ENCODE measurements around the gene MYL4. TPM values are rescaled to one million over a fixed set of nuclear protein-coding genes. Genes with fewer than 3 reads are reported as not detected.
"Not testable (repeated sequence)": the region's sequence is repeated elsewhere in the genome, so short reads cannot be mapped to it uniquely, and the experiment has no call there.

MYL4 gene
- total RNA-seq, 1 donor from 2014 or later = 133 TPM

DNA sequence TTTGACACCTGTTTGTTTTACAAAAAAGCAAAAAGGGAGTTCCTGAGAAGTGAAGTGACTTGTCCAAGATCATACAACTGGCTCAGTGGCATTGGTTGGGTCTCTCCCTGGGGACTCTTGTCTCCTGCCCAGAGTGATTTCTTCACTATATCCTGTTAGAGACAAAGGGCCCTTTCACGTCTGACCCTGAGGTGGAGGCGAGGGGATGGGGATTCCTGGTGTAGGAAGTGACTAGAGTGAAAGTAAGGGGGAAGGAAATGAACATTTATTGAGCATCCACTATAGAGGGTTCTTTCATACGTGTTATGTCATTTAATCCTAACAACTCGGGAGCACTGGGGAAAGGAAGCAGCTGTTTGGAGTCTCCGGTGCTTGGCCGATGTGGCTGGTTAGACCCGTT, 53.4 kb downstream of the MYL4 start:
- intact Hi-C loops (cut with micrococcal nuclease) = no loop called here
- DNase-seq (no peak), ATAC-seq (no peak)

DNA sequence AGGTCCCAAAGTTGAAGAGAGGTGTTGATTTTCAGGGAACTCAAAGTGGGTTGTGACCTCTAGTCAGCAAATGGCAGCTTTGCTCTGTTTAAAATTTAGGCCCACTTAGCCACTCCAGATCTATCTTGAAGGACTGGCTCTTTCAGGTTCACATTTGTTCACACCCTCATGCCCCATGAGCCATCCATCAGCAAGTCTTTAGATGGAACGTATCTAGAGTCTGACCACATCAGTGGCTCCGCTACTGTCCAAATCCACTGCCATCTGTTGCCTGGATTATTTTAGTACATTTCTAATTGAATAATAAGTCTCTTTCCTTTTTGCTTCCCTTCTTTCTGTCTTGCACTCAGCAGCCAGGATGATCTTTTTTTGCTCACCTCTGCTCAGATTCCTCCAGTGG, 55.0 kb downstream of the MYL4 start:
- DNase-seq = no peak
- ATAC-seq = no peak
- intact Hi-C loops (cut with micrococcal nuclease) = no loop called here

DNA sequence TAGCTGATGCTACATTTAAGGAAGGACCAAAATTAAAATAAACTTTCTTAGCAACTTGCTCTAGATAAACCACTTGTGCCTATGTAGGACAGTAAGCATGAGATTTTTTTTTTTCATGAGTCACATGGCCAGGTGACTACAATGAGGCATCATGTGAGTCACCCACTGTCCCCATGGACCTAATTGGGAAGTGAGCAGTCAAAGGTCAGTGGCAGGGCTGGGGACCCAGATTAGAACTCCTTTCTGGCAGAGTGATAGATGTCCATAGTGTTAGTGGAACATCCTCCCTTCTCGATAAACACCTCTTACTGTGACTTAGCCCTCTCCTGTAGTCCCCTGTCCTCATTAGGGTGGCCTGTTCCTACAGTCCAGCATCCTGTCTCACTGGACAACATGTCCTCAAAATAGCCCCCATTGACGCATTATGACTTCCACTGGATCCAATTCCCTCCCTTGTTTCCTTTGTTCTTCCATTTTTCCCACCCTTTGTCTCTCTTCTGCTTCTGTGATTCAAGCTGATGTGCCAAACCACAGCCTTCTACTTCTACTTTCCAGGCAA, 56.9 kb downstream of the MYL4 start:
- peak; percentile 59 for ATAC-seq
- intact Hi-C loops (cut with micrococcal nuclease) = no loop called here

GRCh38 chr17:47266782-47267181, 57.6 kb downstream of the MYL4 start:
- intact Hi-C loops (cut with micrococcal nuclease) = no loop called here
- ATAC-seq = no peak
- DNase-seq = no peak

More for the DNA sequence above, 56.9 kb downstream of the MYL4 start:
- DNase-seq = no peak

DNA sequence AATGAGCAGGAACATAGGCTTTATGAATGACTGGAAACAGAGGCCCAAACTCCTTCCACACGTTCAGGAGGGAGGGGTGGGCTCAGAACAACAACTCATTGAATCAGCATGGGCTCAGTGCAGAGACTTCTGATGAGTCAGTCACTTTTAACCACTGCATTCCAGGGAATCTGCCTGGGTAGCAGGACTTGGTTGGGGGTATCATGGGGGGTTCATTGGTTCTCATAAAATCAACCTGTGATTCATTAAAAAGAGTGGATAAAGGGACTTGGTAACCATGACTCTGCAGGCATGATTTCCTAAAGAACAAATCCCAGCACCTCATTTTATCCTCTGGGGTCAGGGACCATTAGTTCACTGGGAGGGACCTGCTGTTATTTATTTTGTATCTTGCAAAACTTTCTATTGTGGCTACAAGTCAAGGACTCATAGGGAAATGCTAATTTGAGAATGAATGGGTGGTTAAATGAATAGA, 58.2 kb downstream of the MYL4 start:
- DNase-seq (no peak), ATAC-seq (no peak)
- intact Hi-C loops (cut with micrococcal nuclease) = no loop called here

- intact Hi-C loops (cut with micrococcal nuclease); ATAC-seq: not testable (repeated sequence)
Measured at GRCh38 chr17:47268964-47269363, 59.8 kb downstream of the MYL4 start.

DNA sequence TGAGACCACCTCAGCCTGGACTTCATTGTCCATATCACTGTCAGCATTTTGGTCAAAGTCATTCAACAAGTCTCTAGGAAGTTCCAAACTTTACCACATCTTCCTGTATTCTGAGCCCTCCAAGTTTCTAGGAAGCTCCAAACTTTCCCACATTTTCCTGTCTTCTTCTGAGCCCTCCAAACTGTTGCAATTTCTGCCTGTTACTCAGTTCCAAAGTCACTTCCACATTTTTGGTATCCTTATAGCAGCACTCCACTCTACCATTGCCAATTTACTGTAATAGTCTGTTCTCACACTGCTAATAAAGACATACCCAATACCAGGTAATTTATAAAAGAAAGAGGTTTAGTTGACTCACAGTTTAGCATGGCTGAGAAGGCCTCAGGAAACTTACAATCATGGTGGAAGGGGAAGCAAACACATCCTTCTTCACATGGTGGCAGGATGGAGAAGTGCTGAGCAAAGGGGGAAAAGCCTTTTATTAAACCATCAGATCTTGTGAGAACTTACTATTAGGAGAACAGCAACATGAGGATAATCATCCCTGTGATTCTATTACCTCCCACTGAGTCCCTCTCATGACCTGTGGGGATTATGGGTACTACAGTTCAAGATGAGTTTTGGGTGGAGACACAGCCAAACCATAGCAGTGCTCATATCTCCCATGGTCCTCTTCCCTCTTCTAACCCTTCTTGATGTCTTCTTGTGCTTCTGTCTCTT, 60.6 kb downstream of the MYL4 start:
- DNase-seq; ATAC-seq; intact Hi-C loops (cut with micrococcal nuclease): not testable (repeated sequence)

More at GRCh38 chr17:47268964-47269363, 59.8 kb downstream of the MYL4 start:
- DNase-seq = not testable (repeated sequence)

DNA sequence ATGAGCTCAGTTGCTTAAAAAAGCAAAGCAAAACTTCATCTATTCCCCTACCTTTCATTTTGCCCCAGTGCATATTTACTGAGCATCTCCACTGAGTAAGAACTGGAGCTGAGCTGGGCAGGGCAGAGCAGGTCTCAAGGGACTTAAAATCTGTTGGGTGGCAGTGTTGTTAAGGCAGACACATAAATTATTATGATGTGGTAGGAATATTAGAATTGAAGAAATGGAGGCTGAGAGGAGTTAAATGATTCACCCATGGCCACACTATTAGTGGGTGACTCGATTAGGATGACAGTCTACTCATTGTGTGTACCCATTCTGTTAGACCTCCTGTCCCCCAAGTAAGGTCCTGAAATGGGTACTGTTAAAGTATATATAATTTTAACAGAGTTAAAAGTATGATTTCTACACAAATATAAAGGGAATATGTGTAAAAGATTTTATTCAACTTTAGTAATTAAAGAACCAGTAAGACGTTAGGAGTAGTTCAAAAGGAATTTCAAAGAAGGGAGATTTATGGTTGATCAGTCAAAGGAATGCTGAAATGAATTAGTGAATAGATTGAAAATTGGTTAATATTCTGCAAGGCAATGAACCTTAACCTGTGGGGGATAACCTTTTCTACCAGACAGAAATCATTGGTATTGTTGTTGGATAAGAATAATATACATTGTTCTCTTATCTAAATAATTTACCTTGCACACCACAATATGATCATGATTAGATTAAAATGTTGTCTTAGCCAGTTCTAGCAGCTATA, 62.0 kb downstream of the MYL4 start:
- no peak for DNase-seq
- ATAC-seq = no peak
- intact Hi-C loops (cut with micrococcal nuclease) = no loop called here

DNA sequence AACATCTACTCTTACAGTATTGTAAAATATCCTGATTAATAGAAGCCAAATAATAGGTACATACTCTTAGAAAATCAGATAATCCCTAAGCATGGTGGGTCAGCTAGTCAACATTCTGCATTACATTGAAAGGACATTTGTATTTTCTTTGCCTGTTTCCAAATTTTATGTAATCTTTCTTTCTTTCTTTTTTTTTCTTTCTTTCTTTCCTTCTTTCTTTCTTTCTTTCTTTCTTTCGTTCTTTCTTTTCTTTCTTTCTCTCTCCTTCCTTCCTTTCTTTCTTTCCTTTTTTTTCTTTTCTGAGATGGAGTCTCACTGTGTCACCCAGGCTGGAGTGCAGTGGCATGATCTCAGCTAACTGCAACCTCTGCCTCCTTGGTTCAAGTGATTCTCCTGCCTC, 63.3 kb downstream of the MYL4 start:
- intact Hi-C loops (cut with micrococcal nuclease) = no loop called here
- DNase-seq (no peak), ATAC-seq (no peak)

DNA sequence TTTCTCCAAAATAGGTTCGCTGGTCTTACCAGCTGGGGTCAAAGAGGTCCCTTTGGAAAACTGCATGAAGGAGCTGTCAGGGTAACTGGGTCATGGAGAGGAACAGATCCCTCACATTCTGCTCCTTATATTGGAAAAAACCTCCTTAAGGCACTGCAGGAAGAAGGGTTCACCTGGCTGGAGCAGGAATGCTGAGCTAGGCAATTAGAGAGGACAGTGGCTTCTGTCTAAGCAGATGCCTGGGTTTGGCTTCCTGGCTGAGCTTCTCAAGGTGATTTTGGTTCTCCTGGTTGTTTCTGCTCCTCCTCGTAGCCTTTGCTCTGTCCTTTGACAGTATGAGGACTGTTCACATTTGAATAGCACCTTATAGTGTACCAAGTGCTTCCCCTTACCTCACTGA, 64.1 kb downstream of the MYL4 start:
- intact Hi-C loops (cut with micrococcal nuclease) = no loop called here
- ATAC-seq (no peak), DNase-seq (no peak)

Other genes with a start within 250 kb of the MYL4 start
- gene RPRML, start 230.1 kb upstream of the MYL4 start, total RNA-seq = 0.32 TPM
- 81.8 TPM for gene CDC27, start 20.1 kb upstream of the MYL4 start, total RNA-seq
- 3.2 TPM for gene ITGB3, start 44.5 kb downstream of the MYL4 start, total RNA-seq
- gene EFCAB13, start 114.6 kb downstream of the MYL4 start, total RNA-seq = 2.4 TPM

Measured in left ventricle myocardium superior (tissue), 1 donor.